ENCODE results near the gene GRM7.

GRCh38 chr3:7158516-7158915 lies 297.6 kb downstream of the GRM7 start:
- no peak for TF ChIP-seq CTCF (IDR thresholded peaks at IDR 0.05; ENCODE audit: low read depth, low read length, poor library complexity, severe bottlenecking)
- no peak for TF ChIP-seq EZH2phosphoT487 (IDR thresholded peaks at IDR 0.05; ENCODE audit: borderline replicate concordance, low read length)

Data from DOHH2 (cell line).